K562 (cell line): Measurements from ENCODE around the gene CORIN. TPM values are rescaled to one million over a fixed set of nuclear protein-coding genes. Genes with fewer than 3 reads are reported as not detected.

Source experiments
- ATAC-seq: fragments of 200-7000 bp; cut with Tn5 transposase; 3 replicates; pipeline ENCODE4 v1.9.1; 2020; ENCODE audit warnings: moderate library complexity
- BruUV-seq: library from RNA; stranded (reverse); fragments of 400-500 nt; replicated peaks from 2 replicates; lab custom pipeline; 2021; lab: Mats Ljungman, UMichigan
- CTCF ChIA-PET: fragments of 300-600 bp; formaldehyde crosslinking; extraction: SDS; loops from one replicate; lab custom pipeline; 2021; ENCODE audit warnings: low intra/inter-chr PET ratio; lab: Yijun Ruan, JAX
- POLR2A ChIA-PET: fragments of 300-600, 350-650 bp; sonication (Branson Sonifier 250); formaldehyde crosslinking; extraction: SDS; loops from one replicate; lab custom pipeline; 2021; ENCODE audit warnings: antibody characterized with exemption, inconsistent platforms; lab: Yijun Ruan, JAX
- DNase-seq, 4 experiments: peaks; one replicate each; pipeline versions ENCODE4 v3.0.0 to v3.0.0-alpha.2; 2011 to 2018; ENCODE audit warnings: low spot score in 3 of 4, mixed read lengths in 3 of 4; ENCODE audit errors: extremely low read depth in 1 of 4
- FAIRE-seq: peaks from 2 replicates; lab custom pipeline; 2011; peaks lifted over from hg19 to GRCh38; lab: Jason Lieb, UNC
- H2AFZ ChIP-seq: 2 replicates; pipeline ENCODE4 v1.6.0; 2011; ENCODE audit warnings: low read depth, low read length, control low read depth, inconsistent platforms
- H3K27ac ChIP-seq: fragments of 200-600 bp; 3 replicates; pipeline ENCODE4 v1.8.0; 2011; ENCODE audit warnings: low read depth, mild to moderate bottlenecking, control low read depth, inconsistent platforms, low read length, moderate library complexity, mixed read lengths; ENCODE audit errors: extremely low read depth
- H3K27me3 ChIP-seq, 2 experiments: fragments of 300-600 bp in 1 of 2; 2 replicates in 1 of 2; 3 replicates in 1 of 2; pipeline versions ENCODE4 v1.6.0 to v1.8.0; 2011; ENCODE audit warnings: inconsistent platforms in 2 of 2, low read length in 2 of 2, mild to moderate bottlenecking in 1 of 2, mixed read lengths in 1 of 2, moderate library complexity in 1 of 2; ENCODE audit not compliant: control insufficient read depth in 2 of 2, insufficient read depth in 2 of 2
- H3K36me3 ChIP-seq: fragments of 300-600 bp; 3 replicates; pipeline ENCODE4 v1.8.0; 2011; ENCODE audit warnings: mild to moderate bottlenecking, low read length, inconsistent platforms; ENCODE audit not compliant: control insufficient read depth, insufficient read depth
- H3K4me1 ChIP-seq, 2 experiments: fragments of 200-600 bp in 1 of 2; replicated peaks in 1 of 2; 2 replicates in 1 of 2; 3 replicates in 1 of 2; pipeline versions ENCODE4 v1.5.1 to v1.8.0; 2011; ENCODE audit warnings: inconsistent platforms in 2 of 2, low read length in 2 of 2, mild to moderate bottlenecking in 1 of 2, mixed read lengths in 1 of 2, moderate library complexity in 1 of 2; ENCODE audit not compliant: control insufficient read depth in 2 of 2, insufficient read depth in 2 of 2
- H3K4me2 ChIP-seq: 2 replicates; pipeline ENCODE4 v1.6.1; 2011; ENCODE audit warnings: low read length, control low read depth, inconsistent platforms, mixed read lengths; ENCODE audit not compliant: insufficient read depth
- H3K4me3 ChIP-seq: fragments of 200-600 bp; sonication (generic), shearing (Covaris generic); 2 replicates; pipeline ENCODE4 v1.5.1; 2016; ENCODE audit warnings: control low read depth, inconsistent platforms
- H3K79me2 ChIP-seq: fragments of 200-600 bp; 3 replicates; pipeline ENCODE4 v1.8.0; 2011; ENCODE audit warnings: low read length, inconsistent platforms; ENCODE audit not compliant: control insufficient read depth, insufficient read depth
- H3K9ac ChIP-seq, 2 experiments: 2 replicates each; pipeline versions ENCODE4 v1.6.0 to v1.6.1; 2011; ENCODE audit warnings: low read depth in 2 of 2, low read length in 2 of 2, control low read depth in 1 of 2, inconsistent platforms in 1 of 2, mild to moderate bottlenecking in 1 of 2, mixed read lengths in 1 of 2; ENCODE audit not compliant: insufficient read depth in 1 of 2
- H3K9me1 ChIP-seq: one replicate; pipeline ENCODE4 v1.6.0; 2011; ENCODE audit warnings: inconsistent platforms, mild to moderate bottlenecking, low read length, moderate library complexity; ENCODE audit not compliant: control insufficient read depth, insufficient read depth
- H3K9me3 ChIP-seq: replicated peaks from 2 replicates; pipeline ENCODE4 v1.5.1; 2011; ENCODE audit warnings: low read depth, low read length, inconsistent platforms; ENCODE audit not compliant: control insufficient read depth, insufficient read depth
- H4K20me1 ChIP-seq: replicated peaks from 2 replicates; pipeline ENCODE4 v1.6.1; 2011; ENCODE audit warnings: low read length, inconsistent platforms, mixed read lengths; ENCODE audit not compliant: control insufficient read depth, insufficient read depth
- CAMTA2 ChIP-seq: fragments of 250-450 bp; sonication (Bioruptor Pico); conservative IDR thresholded peaks from 2 replicates; pipeline ENCODE4 v1.5.1; 2022
- E2F3 ChIP-seq: fragments of 250-450 bp; sonication (Bioruptor Pico); IDR thresholded peaks from 2 replicates; pipeline ENCODE4 v1.4.0; 2020; ENCODE audit warnings: mild to moderate bottlenecking
- KLF6 ChIP-seq: fragments of 250-450 bp; sonication (Bioruptor Pico); IDR thresholded peaks from 2 replicates; pipeline ENCODE4 v1.4.0; 2020; ENCODE audit warnings: mild to moderate bottlenecking, moderate library complexity, borderline replicate concordance
- MEF2D ChIP-seq: conservative IDR thresholded peaks from 2 replicates; pipeline ENCODE4 v1.6.1; 2016; ENCODE audit warnings: low read depth, missing genetic modification characterization, missing compliant biosample characterization
- POLR2B ChIP-seq: fragments of 450-650 bp; IDR thresholded peaks from 2 replicates; pipeline ENCODE4 v1.6.1; 2018; ENCODE audit warnings: low read depth; ENCODE audit not compliant: partially characterized antibody
- PPARD ChIP-seq: fragments of 250-450 bp; sonication (Bioruptor Pico); IDR thresholded peaks from 2 replicates; pipeline ENCODE4 v1.8.0; 2022; ENCODE audit warnings: inconsistent platforms, mild to moderate bottlenecking, moderate library complexity
- RBM22 ChIP-seq: fragments of 200-400 bp; formaldehyde crosslinking; IDR thresholded peaks from 2 replicates; pipeline ENCODE4 v1.6.1; 2018; ENCODE audit warnings: low read length, low read depth; ENCODE audit not compliant: poor library complexity, severe bottlenecking
- RNF2 ChIP-seq: sonication (generic); IDR thresholded peaks from 2 replicates; pipeline ENCODE4 v1.6.1; 2016
- TAF9B ChIP-seq: fragments of 450-650 bp; IDR thresholded peaks from 2 replicates; pipeline ENCODE4 v1.6.1; 2018; ENCODE audit warnings: mild to moderate bottlenecking; ENCODE audit not compliant: partially characterized antibody
- TRIM24 ChIP-seq, 2 experiments: fragments of 450-650 bp; IDR thresholded peaks; 2 replicates each; pipeline ENCODE4 v1.6.1; 2016
- ZFP36 ChIP-seq: fragments of 150-350 bp; IDR thresholded peaks from 2 replicates; pipeline ENCODE4 v1.6.1; 2018; ENCODE audit warnings: low read length, low read depth; ENCODE audit not compliant: partially characterized antibody
- ZFX ChIP-seq: sonication (generic); formaldehyde crosslinking; IDR thresholded peaks from 2 replicates; pipeline ENCODE4 v1.8.0; 2022; ENCODE audit warnings: mild to moderate bottlenecking, missing genetic modification reagents, moderate library complexity
- ZNF398 ChIP-seq: fragments of 250-450 bp; sonication (Bioruptor Pico); IDR thresholded peaks from 2 replicates; pipeline ENCODE4 v1.8.0; 2021; ENCODE audit warnings: moderate library complexity, mild to moderate bottlenecking, inconsistent platforms
- WGBS: fragments of 100-300 bp; shearing (Covaris generic); methylation state at CpG from one replicate; pipeline ENCODE4 v1.1.6; 2016; ENCODE audit warnings: low coverage, mixed read lengths; ENCODE audit not compliant: insufficient coverage; ENCODE audit errors: missing lambda C conversion rate; 5-methylcytosine and 5-hydroxymethylcytosine counted together
- in situ Hi-C: fragments of 300-500 bp; cut with MboI; formaldehyde crosslinking; loops from 4 replicates; pipeline ENCODE4 v1.15.0; 2018; ENCODE audit warnings: inconsistent platforms, mixed read lengths
- intact Hi-C: fragments of 100-400 bp; cut with micrococcal nuclease; formaldehyde crosslinking; loops from 2 replicates; pipeline ENCODE4 v1.14.2; 2022
- polyA plus RNA-seq, 8 experiments: library from polyadenylated mRNA; depleted of rRNA in 4 of 8; stranded (reverse) in 5 of 8; unstranded in 3 of 8; fragments of >200 nt; fragmentation: Nextera tagmentation in 2 of 8; fragmentation: Illumina TruSeq in 1 of 8; extraction: Ambion mirVana in 2 of 8; extraction: Trizol in 1 of 8; gene quantifications; 2 replicates each; pipeline versions ENCODE4 v1.2.1 to v1.2.3, GENCODE V29; 2011 to 2014; ENCODE audit warnings: inconsistent platforms in 1 of 8, missing spikeins in 1 of 8
- total RNA-seq, 7 experiments: library from RNA; depleted of rRNA in 6 of 7; stranded (reverse); fragments of >200 nt in 6 of 7; fragmentation: Illumina TruSeq in 2 of 7; extraction: Trizol in 2 of 7; gene quantifications; 2 replicates each; pipeline versions ENCODE4 v1.2.1 to v1.2.3, GENCODE V29; 2011 to 2021; ENCODE audit warnings: low replicate concordance in 1 of 7
- TF ChIP-seq, protein P1 (sequence below): fragments of 250-450 bp; sonication (Bioruptor Pico); IDR thresholded peaks from 2 replicates; pipeline ENCODE4 v1.8.0; 2022; ENCODE audit warnings: moderate library complexity, mild to moderate bottlenecking, inconsistent platforms
- TF ChIP-seq, protein P2 (sequence below), 2 experiments: fragments of 450-650 bp in 1 of 2; sonication (generic) in 1 of 2; formaldehyde crosslinking in 1 of 2; IDR thresholded peaks in 1 of 2; conservative IDR thresholded peaks in 1 of 2; 2 replicates each; pipeline versions ENCODE4 v1.6.1 to v1.8.1; 2016 to 2023; ENCODE audit warnings: mild to moderate bottlenecking in 2 of 2, moderate library complexity in 2 of 2, inconsistent platforms in 1 of 2, missing genetic modification reagents in 1 of 2

The CORIN gene
- total and polyA plus RNA-seq, 9 of the 15 experiments (the other 6 are each of a cell fraction or from before 2014, with no cell fraction given), result 0.04 to 0.31 (median 0.08) TPM; not detected in 4

- intact Hi-C loops, result loop anchor here (10.0 kb wide), 1 partner anchor 177 kb away; no protein-coding TSS in a partner anchor
Observed at GRCh38 chr4:47561331-47561730, 276.5 kb downstream of the CORIN start.

More at GRCh38 chr4:47561331-47561730, 276.5 kb downstream of the CORIN start:
- TF ChIP-seq ZNF398 (CRISPR knock-in tag) (no peak), RNF2 (no peak), PPARD (CRISPR knock-in tag) (no peak), TAF9B (no peak), E2F3 (no peak), TRIM24 (IDR thresholded peaks at IDR 0.05) (no peak), RBM22 (no peak), ZFP36 (no peak), CAMTA2 (no peak), MEF2D (tag) (no peak), POLR2B (no peak), ZFX (no peak), KLF6 (CRISPR knock-in tag) (no peak)
- TF ChIP-seq, protein P1, sequence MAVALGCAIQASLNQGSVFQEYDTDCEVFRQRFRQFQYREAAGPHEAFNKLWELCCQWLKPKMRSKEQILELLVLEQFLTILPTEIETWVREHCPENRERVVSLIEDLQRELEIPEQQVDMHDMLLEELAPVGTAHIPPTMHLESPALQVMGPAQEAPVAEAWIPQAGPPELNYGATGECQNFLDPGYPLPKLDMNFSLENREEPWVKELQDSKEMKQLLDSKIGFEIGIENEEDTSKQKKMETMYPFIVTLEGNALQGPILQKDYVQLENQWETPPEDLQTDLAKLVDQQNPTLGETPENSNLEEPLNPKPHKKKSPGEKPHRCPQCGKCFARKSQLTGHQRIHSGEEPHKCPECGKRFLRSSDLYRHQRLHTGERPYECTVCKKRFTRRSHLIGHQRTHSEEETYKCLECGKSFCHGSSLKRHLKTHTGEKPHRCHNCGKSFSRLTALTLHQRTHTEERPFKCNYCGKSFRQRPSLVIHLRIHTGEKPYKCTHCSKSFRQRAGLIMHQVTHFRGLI (CRISPR knock-in tag), result no peak
- TF ChIP-seq, protein P2, sequence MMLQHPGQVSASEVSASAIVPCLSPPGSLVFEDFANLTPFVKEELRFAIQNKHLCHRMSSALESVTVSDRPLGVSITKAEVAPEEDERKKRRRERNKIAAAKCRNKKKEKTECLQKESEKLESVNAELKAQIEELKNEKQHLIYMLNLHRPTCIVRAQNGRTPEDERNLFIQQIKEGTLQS (IDR thresholded peaks at IDR 0.05), result no peak
- TF ChIP-seq, protein P2 (CRISPR knock-in tag; conservative IDR thresholded peaks at IDR 0.05), result no peak
- TF ChIP-seq, all 486 proteins: peak for 0
- Histone ChIP-seq H3K9me3 (no peaks in the 10 kb centered on the region), H3K27ac (no peak overlapping the region), H3K9ac (no peak overlapping the region), H3K4me1 (peaks cover 7 to 9% of the 10 kb centered on the region in 2 experiments; a peak in 4 of 5 replicates), H3K9me1 (no peaks in the 10 kb centered on the region), H4K20me1 (no peaks in the 10 kb centered on the region), H3K27me3 (peaks cover 3 to 6% of the 10 kb centered on the region in 2 experiments; a peak in 4 of 5 replicates), H3K79me2 (no peaks in the 10 kb centered on the region), H3K4me2 (no peak overlapping the region), H3K4me3 (no peak overlapping the region), H3K36me3 (no peaks in the 10 kb centered on the region), H2AFZ (no peak overlapping the region)
- BruUV-seq, result no TSS peak
- ATAC-seq, result no peak
- WGBS, result 8% methylated on average over 1 of the region's 1 CpG
- DNase-seq, result no peak
- no peak for FAIRE-seq
- ChIA-PET POLR2A (interaction anchor here (0.7 kb wide), 1 partner anchor 8 kb away, joined by 3 read pairs; no protein-coding TSS in a partner anchor), CTCF (no interaction called here)
- in situ Hi-C loops, result no loop called here
